GM12878 (cell line): ENCODE results near the gene NOP9. TPM values are rescaled to one million over a fixed set of nuclear protein-coding genes. Genes with fewer than 3 reads are reported as not detected.

Experiments used
- ATAC-seq: fragments of 200-7000 bp; cut with Tn5 transposase; 3 replicates; pipeline ENCODE4 v1.9.1; 2020; ENCODE audit warnings: mild to moderate bottlenecking, moderate library complexity
- BruUV-seq: library from RNA; stranded (reverse); fragments of 400-500 nt; replicated peaks from 2 replicates; lab custom pipeline; 2021; lab: Mats Ljungman, UMichigan
- CTCF ChIA-PET: fragments of 300-600 bp; sonication (Branson Sonifier 250); formaldehyde crosslinking; extraction: SDS; loops from one replicate; lab custom pipeline; 2021; ENCODE audit warnings: inconsistent platforms; lab: Yijun Ruan, JAX
- POLR2A ChIA-PET: fragments of 350-600 bp; formaldehyde crosslinking; extraction: SDS; loops from one replicate; lab custom pipeline; 2021; ENCODE audit warnings: inconsistent platforms; lab: Charles Lee
- RAD21 ChIA-PET: fragments of 300-600 bp; sonication (Branson Sonifier 250); formaldehyde crosslinking; loops from one replicate; lab custom pipeline; 2023; ENCODE audit warnings: antibody characterized with exemption; ENCODE audit not compliant: unreplicated experiment; lab: Charles Lee
- SMC1A ChIA-PET: fragments of 300-600 bp; sonication (Branson Sonifier 250); formaldehyde crosslinking; loops from one replicate; lab custom pipeline; 2023; ENCODE audit not compliant: unreplicated experiment, uncharacterized antibody; lab: Charles Lee
- DNase-seq: peaks from one replicate; pipeline ENCODE4 v3.0.0-alpha.2; 2011; ENCODE audit warnings: low read depth, low spot score
- FAIRE-seq: peaks from 3 replicates; lab custom pipeline; 2011; peaks lifted over from hg19 to GRCh38; lab: Jason Lieb, UNC
- H2AFZ ChIP-seq: 2 replicates; pipeline ENCODE4 v1.6.0; 2011; ENCODE audit warnings: low read depth, low read length, control low read depth; ENCODE audit not compliant: control insufficient read depth
- H3K27ac ChIP-seq: 2 replicates; pipeline ENCODE4 v1.5.1; 2011; ENCODE audit warnings: control low read depth; ENCODE audit not compliant: control insufficient read depth, insufficient read depth
- H3K27me3 ChIP-seq, 2 experiments: replicated peaks in 1 of 2; 2 replicates each; pipeline versions ENCODE4 v1.6.0 to v1.6.1; 2011; ENCODE audit warnings: low read length in 1 of 2; ENCODE audit not compliant: control insufficient read depth in 2 of 2, insufficient read depth in 2 of 2
- H3K36me3 ChIP-seq, 2 experiments: 2 replicates each; pipeline ENCODE4 v1.5.1; 2011; ENCODE audit warnings: low read length in 1 of 2; ENCODE audit not compliant: control insufficient read depth in 2 of 2, insufficient read depth in 2 of 2
- H3K4me1 ChIP-seq: 2 replicates; pipeline ENCODE4 v1.6.1; 2011; ENCODE audit warnings: mild to moderate bottlenecking, low read length, moderate library complexity, mixed read lengths; ENCODE audit not compliant: control insufficient read depth, insufficient read depth
- H3K4me2 ChIP-seq: 2 replicates; pipeline ENCODE4 v1.6.0; 2011; ENCODE audit warnings: control low read depth; ENCODE audit not compliant: control insufficient read depth, insufficient read depth
- H3K4me3 ChIP-seq: fragments of 200-600 bp; sonication (generic); 2 replicates; pipeline ENCODE4 v1.5.1; 2016
- H3K79me2 ChIP-seq: 2 replicates; pipeline ENCODE4 v1.6.0; 2011; ENCODE audit warnings: low read length; ENCODE audit not compliant: control insufficient read depth, insufficient read depth
- H3K9ac ChIP-seq: 2 replicates; pipeline ENCODE4 v1.8.0; 2011; ENCODE audit warnings: low read length, control low read depth, mixed read lengths; ENCODE audit not compliant: control insufficient read depth, insufficient read depth
- H3K9me3 ChIP-seq: replicated peaks from 3 replicates; pipeline ENCODE4 v1.5.1; 2011; ENCODE audit warnings: mild to moderate bottlenecking, low read length; ENCODE audit not compliant: control insufficient read depth, insufficient read depth
- H4K20me1 ChIP-seq: 2 replicates; pipeline ENCODE4 v1.6.0; 2011; ENCODE audit not compliant: control insufficient read depth, insufficient read depth
- ATF3 ChIP-seq: IDR thresholded peaks from 2 replicates; pipeline ENCODE4 v1.6.1; 2011; ENCODE audit warnings: low read depth, mild to moderate bottlenecking, low read length, moderate library complexity, borderline replicate concordance; ENCODE audit errors: extremely low read depth
- BCL11A ChIP-seq: IDR thresholded peaks from 2 replicates; pipeline ENCODE4 v1.6.1; 2011; ENCODE audit warnings: low read depth, low read length
- CHD4 ChIP-seq: fragments of 200-600 bp; sonication (generic); IDR thresholded peaks from 2 replicates; pipeline ENCODE4 v1.6.1; 2016; ENCODE audit warnings: mild to moderate bottlenecking
- EED ChIP-seq: sonication (generic); IDR thresholded peaks from 2 replicates; pipeline ENCODE4 v1.6.1; 2016; ENCODE audit warnings: antibody characterized with exemption, low read depth
- EP300 ChIP-seq, 2 experiments: fragments of 150-350 bp in 1 of 2; IDR thresholded peaks; 2 replicates each; pipeline ENCODE4 v1.6.1; 2011 to 2012; ENCODE audit warnings: low read depth in 2 of 2, low read length in 2 of 2, borderline replicate concordance in 1 of 2, improper control_type of control experiment in 1 of 2, inconsistent platforms in 1 of 2; ENCODE audit not compliant: control insufficient read depth in 1 of 2
- GATAD2B ChIP-seq: fragments of 450-650 bp; conservative IDR thresholded peaks from 2 replicates; pipeline ENCODE4 v1.6.1; 2017; ENCODE audit warnings: low read depth, mild to moderate bottlenecking, moderate library complexity
- HDAC2 ChIP-seq: fragments of 200-600 bp; sonication (generic); IDR thresholded peaks from 2 replicates; pipeline ENCODE4 v1.6.1; 2017
- MAX ChIP-seq: IDR thresholded peaks from 2 replicates; pipeline ENCODE4 v1.6.1; 2012; ENCODE audit warnings: low read depth, low read length, improper control_type of control experiment
- MEF2A ChIP-seq: IDR thresholded peaks from 2 replicates; pipeline ENCODE4 v1.6.1; 2011; ENCODE audit warnings: low read depth, mild to moderate bottlenecking, low read length, moderate library complexity; ENCODE audit not compliant: insufficient read depth
- NBN ChIP-seq: fragments of 450-650 bp; IDR thresholded peaks from 2 replicates; pipeline ENCODE4 v1.6.1; 2016
- NFYA ChIP-seq: IDR thresholded peaks from 2 replicates; pipeline ENCODE4 v1.6.1; 2011; ENCODE audit warnings: low read depth, mild to moderate bottlenecking, low read length, improper control_type of control experiment, borderline replicate concordance
- NFYB ChIP-seq: IDR thresholded peaks from 2 replicates; pipeline ENCODE4 v1.6.1; 2011; ENCODE audit warnings: low read depth, mild to moderate bottlenecking, low read length, improper control_type of control experiment, moderate library complexity; ENCODE audit not compliant: insufficient read depth
- NR2F1 ChIP-seq: fragments of 450-650 bp; conservative IDR thresholded peaks from 2 replicates; pipeline ENCODE4 v1.6.1; 2017; ENCODE audit warnings: mild to moderate bottlenecking
- NRF1 ChIP-seq: conservative IDR thresholded peaks from 2 replicates; pipeline ENCODE4 v1.6.1; 2011; ENCODE audit warnings: mild to moderate bottlenecking, low read depth, low read length, improper control_type of control experiment
- PBX3 ChIP-seq: IDR thresholded peaks from 2 replicates; pipeline ENCODE4 v1.6.1; 2011; ENCODE audit warnings: mild to moderate bottlenecking, low read depth, low read length, moderate library complexity; ENCODE audit not compliant: insufficient replicate concordance
- POU2F2 ChIP-seq: IDR thresholded peaks from 3 replicates; pipeline ENCODE4 v1.6.1; 2011; ENCODE audit warnings: low read depth, mild to moderate bottlenecking, low read length, borderline replicate concordance
- RAD21 ChIP-seq: IDR thresholded peaks from 2 replicates; pipeline ENCODE4 v1.6.1; 2011; ENCODE audit warnings: mild to moderate bottlenecking, low read depth, low read length, moderate library complexity; ENCODE audit not compliant: insufficient read depth
- RUNX3 ChIP-seq: IDR thresholded peaks from 2 replicates; pipeline ENCODE4 v1.6.1; 2012; ENCODE audit warnings: low read length, inconsistent platforms
- SPI1 ChIP-seq: IDR thresholded peaks from 2 replicates; pipeline ENCODE4 v1.6.1; 2011; ENCODE audit warnings: low read depth, mild to moderate bottlenecking, low read length, moderate library complexity, borderline replicate concordance; ENCODE audit not compliant: insufficient read depth
- TBL1XR1 ChIP-seq: IDR thresholded peaks from 2 replicates; pipeline ENCODE4 v1.6.1; 2012; ENCODE audit warnings: low read depth, low read length, improper control_type of control experiment
- TCF7 ChIP-seq: IDR thresholded peaks from 2 replicates; pipeline ENCODE4 v1.6.1; 2014; ENCODE audit warnings: antibody characterized with exemption, borderline replicate concordance
- ZNF24 ChIP-seq: fragments of 450-650 bp; IDR thresholded peaks from 2 replicates; pipeline ENCODE4 v1.6.1; 2017; ENCODE audit warnings: antibody characterized with exemption, mild to moderate bottlenecking
- WGBS: methylation state at CpG from one replicate; pipeline ENCODE4 v1.1.6; 2016; ENCODE audit warnings: low lambda C conversion rate; ENCODE audit not compliant: insufficient replicate concordance, insufficient coverage; ENCODE audit errors: missing lambda C conversion rate; 5-methylcytosine and 5-hydroxymethylcytosine counted together
- in situ Hi-C: fragments of 300-500 bp; cut with MboI; formaldehyde crosslinking; loops from 9 replicates; pipeline ENCODE4 v1.14.3; 2018; ENCODE audit warnings: mixed read lengths
- intact Hi-C: fragments of 100-400 bp; cut with micrococcal nuclease; formaldehyde crosslinking; loops from one replicate; pipeline ENCODE4 v1.14.2; 2022; ENCODE audit not compliant: unreplicated experiment
- polyA plus RNA-seq, 11 experiments: library from polyadenylated mRNA; depleted of rRNA in 4 of 11; unstranded in 6 of 11; stranded (reverse) in 5 of 11; fragments of >200 nt; fragmentation: Nextera tagmentation in 4 of 11; fragmentation: Illumina TruSeq in 1 of 11; extraction: Ambion mirVana in 4 of 11; extraction: Trizol in 1 of 11; gene quantifications; 1 replicate in 1 of 11; 2 replicates in 10 of 11; pipeline versions ENCODE4 v1.2.1 to v1.2.3, GENCODE V29; 2011 to 2016; ENCODE audit warnings: inconsistent platforms in 2 of 11, missing spikeins in 2 of 11, low read depth in 1 of 11
- total RNA-seq, 4 experiments: library from RNA; depleted of rRNA in 3 of 4; stranded (reverse); fragments of >200 nt in 3 of 4; fragmentation: Illumina TruSeq in 1 of 4; extraction: Trizol in 1 of 4; gene quantifications; 2 replicates each; pipeline versions ENCODE4 v1.2.1 to v1.2.3, GENCODE V29; 2013 to 2021

NOP9 gene
- total and polyA plus RNA-seq, 10 of the 15 experiments (the other 5 are each of a cell fraction or from before 2014, with no cell fraction given), result 2.4 to 43.9 (median 20.3) TPM

- no peaks in the 10 kb centered on the region for H3K27me3 ChIP-seq
- H2AFZ ChIP-seq, result peak overlapping the region; percentile 60
- WGBS, result 24% methylated on average over 10 of the region's 11 CpGs
- no peaks in the 10 kb centered on the region for H4K20me1 ChIP-seq
- peak overlapping the region; percentile 39 for H3K4me2 ChIP-seq
- no peaks in the 10 kb centered on the region for H3K36me3 ChIP-seq
- peaks cover 43% of the 10 kb centered on the region for H3K4me1 ChIP-seq
- FAIRE-seq (peak; percentile 59), ATAC-seq (peak; percentile 88), DNase-seq (peak; percentile 64)
- RAD21 ChIA-PET, result interaction anchor here (0.7 to 4.8 kb wide), 8 partner anchors 8 to 36 kb away, joined by 3 to 34 read pairs (median 14); partner anchors contain the start of genes CIDEB, LTB4R, RABGGTA and TINF2
- in situ Hi-C loops (no loop called here), intact Hi-C loops (loop anchor here (1.0 kb wide), 1 partner anchor 18 kb away; no protein-coding TSS in a partner anchor)
- CTCF ChIA-PET, result interaction anchor here (0.6 to 17.1 kb wide), 8 partner anchors 9 to 1359 kb away, joined by 3 to 269 read pairs (median 14); partner anchors contain the start of genes CHMP4A, CIDEB, DHRS1 and NOP9
- BruUV-seq, result no TSS peak
- peak overlapping the region; percentile 53 for H3K27ac ChIP-seq
- POLR2A ChIA-PET, result interaction anchor here (0.6 to 3.0 kb wide), 13 partner anchors 8 to 182 kb away, joined by 3 to 15 read pairs (median 4); partner anchors contain the start of genes RABGGTA and TINF2
- peaks cover 2% of the 10 kb centered on the region; the same call in 1 of the 2 replicates for H3K79me2 ChIP-seq
- no peak overlapping the region for H3K9ac ChIP-seq
- SMC1A ChIA-PET, result interaction anchor here (0.6 to 11.8 kb wide), 11 partner anchors 9 to 60 kb away, joined by 3 to 115 read pairs (median 5); partner anchors contain the start of genes DHRS1, NOP9, RABGGTA and RIPK3
- H3K4me3 ChIP-seq, result no peak overlapping the region; the same call in 1 of the 2 replicates
- H3K9me3 ChIP-seq, result no peaks in the 10 kb centered on the region; the same call in 2 of the 3 replicates
- TF ChIP-seq MEF2A, result no peak
- no peak for TF ChIP-seq GATAD2B
- peak; percentile 41; the same call in 1 of the 2 replicates for TF ChIP-seq MAX
- TF ChIP-seq NR2F1, result no peak
- TF ChIP-seq RUNX3, result no peak
- no peak for TF ChIP-seq PBX3
- TF ChIP-seq TCF7, result no peak
- TF ChIP-seq RAD21, result 0 out of 2 replicates have a peak, but pooled peaks have one; percentile 29
- TF ChIP-seq BCL11A, result no peak
- no peak for TF ChIP-seq HDAC2
- 0 out of 2 replicates have a peak, but pooled peaks have one; percentile 50 for TF ChIP-seq NFYB
- TF ChIP-seq POU2F2, result no peak
- no peak for TF ChIP-seq NRF1
- peak; percentile 51 for TF ChIP-seq EED
- TF ChIP-seq ZNF24, result no peak
- 0 out of 4 replicates have a peak, but pooled peaks of 1 of the 2 experiments have one; percentile 4 for TF ChIP-seq EP300 (IDR thresholded peaks at IDR 0.05; ENCODE audit: borderline replicate concordance in 1 of 2, control insufficient read depth in 1 of 2, low read depth in 2 of 2, low read length in 2 of 2)
- peak; percentile 66; the same call in 1 of the 2 replicates for TF ChIP-seq SPI1
- no peak for TF ChIP-seq NFYA
- 0 out of 2 replicates have a peak, but pooled peaks have one; percentile 37 for TF ChIP-seq NBN
- TF ChIP-seq CHD4, result no peak
- no peak for TF ChIP-seq TBL1XR1
- no peak for TF ChIP-seq ATF3
Measured at GRCh38 chr14:24279301-24280186, 20.1 kb upstream of the NOP9 start.
